GM21390 (cell line): ENCODE measurements around the gene FMNL2.
"Not testable (repeated sequence)": the region's sequence is repeated elsewhere in the genome, so short reads cannot be mapped to it uniquely, and the experiment has no call there.

ENCODE experiments used
- ATAC-seq: cut with Tn5 transposase; IDR thresholded peaks from one replicate; pipeline ENCODE4 v1.9.1; 2021; ENCODE audit not compliant: unreplicated experiment

FMNL2 gene

DNA sequence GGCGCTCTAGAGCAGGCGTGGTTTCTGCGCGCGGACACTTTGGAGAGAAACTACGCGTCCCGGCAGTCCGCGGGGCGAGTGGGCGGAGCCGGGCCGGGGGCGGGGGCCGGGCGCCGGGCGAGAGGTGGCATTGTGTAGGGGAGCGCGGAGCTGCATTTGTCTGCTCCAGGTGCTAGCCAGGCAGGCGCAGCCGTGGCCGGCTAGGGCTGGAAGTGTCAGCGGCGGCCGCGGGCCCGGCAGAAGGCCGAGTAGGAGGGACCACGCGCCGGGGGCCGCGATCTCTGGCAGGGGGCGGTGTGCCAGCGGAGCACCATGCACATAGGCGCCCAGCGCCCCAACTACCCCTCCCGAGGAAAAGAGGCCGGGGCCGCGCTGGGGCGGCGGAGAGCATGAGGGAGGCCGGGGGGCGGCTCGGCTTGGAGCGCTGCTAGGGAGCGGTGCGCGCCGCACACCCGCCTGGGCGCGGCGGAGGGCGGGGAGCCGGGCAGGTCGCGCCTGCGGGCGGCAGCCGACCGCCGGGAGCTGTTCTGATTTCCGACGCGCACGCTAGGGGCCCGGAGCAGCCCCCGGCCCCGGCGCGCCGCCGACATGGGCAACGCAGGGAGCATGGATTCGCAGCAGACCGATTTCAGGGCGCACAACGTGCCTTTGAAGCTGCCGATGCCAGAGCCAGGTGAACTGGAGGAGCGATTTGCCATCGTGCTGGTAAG, at the start of gene FMNL2:
Gene FMNL2 (plus strand): TSS at position 159 of the 710 bp plus-strand sequence.
- peak; percentile 88 for ATAC-seq

DNA sequence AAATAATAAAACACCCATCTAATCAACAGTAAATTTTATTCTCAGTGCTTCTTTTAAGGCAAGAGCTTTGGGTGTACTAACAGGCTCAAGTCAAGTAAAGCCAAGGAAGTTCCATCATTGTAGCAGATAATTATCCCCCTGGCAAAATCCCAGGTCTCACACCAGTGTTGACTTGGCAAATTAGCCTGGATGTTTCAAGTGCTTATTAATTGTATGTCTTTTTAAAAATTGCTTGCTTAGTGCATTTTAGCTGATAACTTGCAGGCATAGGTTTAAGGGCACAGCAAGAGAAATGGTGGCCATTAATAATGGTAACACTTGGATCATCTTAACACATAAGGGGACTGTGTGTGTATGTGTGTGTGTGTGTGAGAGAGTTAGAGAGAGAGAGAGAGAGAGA, 42.0 kb upstream of the FMNL2 start:
- ATAC-seq: no peak

DNA sequence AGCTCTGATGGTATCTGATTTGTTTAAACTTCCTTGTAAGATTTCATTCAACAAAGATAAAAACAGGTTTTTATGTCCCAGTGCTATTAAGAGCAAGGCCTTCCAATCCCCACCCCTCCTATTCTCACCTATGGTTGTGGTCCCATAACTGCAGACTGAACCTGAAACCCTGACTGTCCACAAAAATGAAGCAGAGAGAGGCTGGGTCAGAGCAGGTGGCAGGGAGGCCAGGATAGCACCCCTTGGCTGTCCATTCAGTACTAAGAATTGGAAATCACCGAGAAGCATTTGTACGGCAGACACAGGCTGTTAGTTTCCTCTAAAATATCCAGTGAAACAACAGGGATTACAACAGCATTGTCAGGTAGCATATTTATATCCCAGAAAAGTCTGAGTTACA, 37.3 kb upstream of the FMNL2 start:
- no peak for ATAC-seq

DNA sequence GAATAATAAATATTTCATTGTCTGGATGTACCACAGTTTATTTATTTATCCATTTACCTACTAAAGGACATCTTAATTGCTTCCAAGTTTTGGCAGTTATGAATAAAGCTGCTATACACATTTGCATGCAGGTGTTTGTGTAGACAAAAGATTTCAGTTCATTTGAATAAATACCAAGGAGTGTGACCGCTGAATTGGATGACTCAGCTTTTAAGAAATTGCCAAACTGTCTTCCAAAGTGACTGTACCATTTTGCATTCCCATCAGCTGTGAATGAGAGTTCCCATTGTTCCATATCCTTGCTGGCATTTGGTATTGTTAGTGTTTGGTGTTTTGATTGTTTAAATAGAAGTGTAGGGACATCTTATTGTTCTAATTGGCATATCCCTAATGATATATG, 36.2 kb upstream of the FMNL2 start:
- no peak for ATAC-seq

DNA sequence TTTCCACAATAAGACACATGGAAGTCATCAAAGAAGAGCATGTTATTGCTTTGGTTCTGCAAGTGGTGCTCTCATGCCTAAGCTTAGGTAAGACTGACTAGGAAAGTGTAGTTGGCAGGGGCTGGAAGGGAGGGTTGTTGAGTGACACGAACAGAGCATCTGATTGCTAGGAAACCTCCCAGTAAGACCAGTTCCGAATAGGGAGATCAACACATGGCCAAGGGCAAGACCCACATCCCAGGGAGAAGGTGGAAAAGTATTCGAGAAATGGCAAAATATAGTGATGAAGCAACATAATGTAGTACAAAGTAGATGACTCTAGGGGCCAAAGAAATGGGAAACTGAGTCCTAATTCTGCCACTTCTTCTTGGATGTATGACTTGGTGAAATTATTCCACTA, 33.8 kb upstream of the FMNL2 start:
- ATAC-seq: no peak

DNA sequence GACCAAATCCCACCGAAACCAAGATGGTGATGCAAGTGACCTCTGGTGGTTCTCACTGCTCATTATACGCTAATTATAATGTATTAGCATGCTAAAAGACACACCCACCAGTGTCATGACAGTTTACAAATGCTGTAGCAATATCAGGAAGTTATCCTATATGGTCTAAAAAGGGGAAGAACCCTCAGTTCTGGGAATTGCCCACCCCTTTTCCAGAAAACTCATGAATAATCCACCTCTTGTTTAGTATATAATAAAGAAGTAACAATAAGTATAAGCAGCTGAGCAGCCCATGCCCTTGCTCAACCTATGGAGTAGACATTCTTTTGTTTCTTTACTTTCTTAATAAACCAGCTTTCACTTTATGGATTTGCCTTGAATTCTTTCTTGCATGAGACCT, 31.0 kb upstream of the FMNL2 start:
- ATAC-seq: no peak

DNA sequence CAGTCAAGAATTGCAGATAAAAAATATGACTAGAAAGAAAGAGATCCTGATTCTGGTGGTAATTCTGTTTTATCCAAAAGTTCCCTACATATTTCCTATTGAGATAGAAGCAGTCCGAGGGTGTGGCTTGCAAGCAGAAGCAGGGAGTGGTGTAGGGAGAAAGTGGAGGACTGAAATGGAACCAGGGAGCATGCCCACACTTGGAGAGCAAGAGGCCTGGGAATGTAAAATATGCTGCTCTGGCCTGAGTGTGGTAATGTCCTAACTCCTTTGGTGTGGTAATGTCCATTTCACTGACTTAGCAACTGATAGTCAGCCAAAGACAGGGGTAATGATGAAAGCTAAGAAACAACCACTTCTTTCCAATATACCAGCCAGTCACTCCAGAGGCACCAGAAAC, 30.1 kb upstream of the FMNL2 start:
- ATAC-seq: no peak

DNA sequence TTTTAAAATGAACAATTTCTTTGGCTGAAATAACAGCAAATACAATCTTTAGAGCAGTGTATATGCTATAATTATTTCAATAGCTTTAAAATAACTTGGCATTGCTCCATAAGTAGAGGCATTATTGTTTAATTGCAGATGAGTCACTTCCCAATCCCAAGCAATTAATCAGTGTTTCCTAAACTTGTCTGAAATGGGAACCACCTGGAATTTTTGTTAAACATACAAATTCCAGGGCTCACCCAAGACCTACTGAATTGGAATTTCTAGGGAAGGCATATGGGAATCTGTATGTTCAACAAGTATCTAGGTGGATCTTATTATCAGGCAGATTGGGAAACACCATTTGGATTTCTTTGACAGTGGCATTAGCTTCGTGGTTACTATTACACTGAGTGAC, 27.1 kb upstream of the FMNL2 start:
- ATAC-seq: no peak

DNA sequence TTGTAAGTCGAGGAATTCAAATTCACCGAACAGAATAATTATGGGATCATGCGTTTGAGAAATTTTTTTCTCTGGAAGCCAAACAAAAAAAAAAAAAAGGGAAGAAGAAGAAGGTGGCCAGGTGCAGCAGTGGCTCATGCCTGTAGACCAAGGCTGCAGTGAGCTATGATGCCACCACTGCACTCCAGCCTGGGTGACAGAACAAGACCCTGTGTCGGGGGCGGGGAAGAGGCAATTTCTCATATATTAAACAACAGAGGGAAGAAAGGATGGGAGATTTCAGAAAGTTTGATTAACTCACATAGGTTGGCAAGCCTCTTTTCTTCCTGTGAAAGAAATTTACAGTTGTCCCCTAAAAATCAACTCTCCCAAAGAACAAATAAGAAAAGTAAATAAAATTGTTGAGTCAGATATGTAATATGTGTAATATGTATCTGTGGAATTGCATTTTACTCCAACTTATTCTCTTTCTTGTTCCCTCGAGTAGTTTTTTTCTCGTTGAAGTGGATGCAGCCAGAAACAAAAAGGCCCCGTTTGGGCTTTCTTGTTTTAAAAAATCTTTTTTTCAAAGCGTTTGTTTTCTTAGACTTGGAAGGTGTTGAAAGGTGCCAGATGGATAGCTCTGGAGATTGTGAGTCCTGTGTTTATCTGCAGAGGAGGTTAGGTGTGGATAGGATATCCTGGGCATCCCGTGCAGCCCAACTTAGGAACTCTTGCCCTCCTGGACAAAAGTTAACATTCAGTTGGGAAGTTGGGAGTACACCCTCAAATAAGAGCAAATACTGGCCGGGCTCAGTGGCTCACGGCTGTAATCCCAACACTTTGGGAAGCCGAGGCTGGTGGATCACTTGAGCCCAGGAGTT, 25.4 kb upstream of the FMNL2 start:
- ATAC-seq: no peak

DNA sequence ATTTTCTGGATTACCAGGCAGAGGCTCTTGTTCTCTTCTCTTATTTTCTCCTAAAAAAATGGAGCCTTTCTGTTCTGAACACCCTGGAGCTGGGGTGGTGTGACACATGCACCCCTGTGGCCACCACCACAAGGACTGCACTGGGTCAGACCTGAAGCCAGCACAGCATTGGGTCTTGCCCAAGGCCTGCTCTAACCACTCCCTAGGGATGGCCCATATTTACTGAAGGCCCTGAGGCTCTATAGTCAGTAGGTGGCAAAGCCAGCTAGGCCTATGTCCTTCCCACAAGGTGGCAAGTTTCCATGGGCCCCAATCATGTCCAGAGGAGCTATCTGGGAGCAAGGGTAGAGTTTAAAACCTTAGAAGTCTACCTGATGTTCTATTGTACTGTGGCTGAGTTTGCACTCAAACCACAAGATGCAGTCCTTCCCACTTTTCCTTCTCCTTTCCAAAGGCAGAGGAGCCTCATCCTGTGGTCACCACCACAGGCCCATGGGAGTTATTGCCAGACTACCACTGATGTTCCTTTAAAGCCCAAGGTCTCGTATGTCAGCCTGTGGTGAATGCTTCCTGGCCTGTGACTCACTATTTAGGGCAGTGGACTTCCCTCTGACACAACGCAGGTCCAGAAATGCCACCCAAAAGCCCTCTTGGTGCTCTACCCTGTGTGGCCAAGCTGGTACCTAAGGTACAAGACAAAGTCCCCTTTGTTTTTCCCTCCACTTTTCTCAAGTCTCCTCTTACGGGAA, 15.0 kb upstream of the FMNL2 start:
- no peak for ATAC-seq

DNA sequence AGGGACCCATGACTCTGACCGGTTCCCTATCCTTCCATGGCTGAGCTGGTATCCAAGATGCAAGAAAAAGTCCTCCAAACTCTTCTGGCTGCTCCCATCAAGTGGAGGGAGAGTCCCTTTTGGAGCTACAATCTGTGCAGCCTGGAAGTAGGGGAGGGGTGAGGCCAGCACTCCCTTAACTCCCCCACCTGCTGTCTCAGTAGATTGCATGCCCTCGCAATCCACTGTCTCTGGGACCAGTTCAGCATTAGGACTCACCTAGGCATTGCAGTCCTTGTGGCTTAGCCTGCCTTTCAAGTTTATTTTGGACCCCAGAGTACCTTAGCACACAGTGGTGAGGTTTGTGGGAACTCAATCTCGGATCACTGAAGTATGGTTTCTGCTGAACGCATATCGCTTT, 14.2 kb upstream of the FMNL2 start:
- no peak for ATAC-seq

DNA sequence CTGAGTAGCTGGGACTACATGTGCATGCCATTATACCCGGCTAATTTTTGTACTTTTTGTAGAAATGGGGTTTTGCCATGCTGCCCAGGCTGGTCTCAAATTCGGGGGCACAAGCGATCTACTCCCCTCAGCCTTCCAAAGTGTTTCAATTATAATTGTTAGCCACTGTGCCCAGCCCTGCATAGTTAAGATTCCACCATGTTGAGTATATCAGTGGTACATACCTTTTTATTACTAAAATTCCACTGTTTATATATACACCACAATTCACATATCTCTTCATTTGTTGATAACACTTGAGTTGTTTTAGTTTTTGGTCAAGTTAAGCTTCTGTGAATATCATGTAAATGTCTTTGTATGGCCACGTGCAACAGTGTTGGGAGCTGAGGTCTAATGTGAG, 12.8 kb upstream of the FMNL2 start:
- no peak for ATAC-seq

DNA sequence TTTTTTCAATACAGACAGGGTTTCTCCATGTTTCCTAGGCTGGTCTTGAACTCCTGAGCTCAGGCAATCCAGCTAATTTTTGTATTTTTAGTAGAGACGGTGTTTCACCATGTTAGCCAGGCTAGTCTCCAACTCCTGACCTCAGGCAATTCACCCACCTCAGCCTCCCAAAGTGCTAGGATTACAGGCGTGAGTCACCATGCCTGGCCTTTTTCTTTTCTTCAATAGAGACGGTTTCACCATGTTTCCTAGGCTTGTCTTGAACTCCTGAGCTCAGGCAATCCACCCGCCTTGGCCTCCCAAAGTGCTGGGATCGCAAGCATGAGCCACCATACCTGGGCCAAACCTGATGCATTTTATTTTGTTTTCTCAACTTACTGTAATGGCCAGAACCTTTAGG, 9.8 kb upstream of the FMNL2 start:
- ATAC-seq: not testable (repeated sequence)

DNA sequence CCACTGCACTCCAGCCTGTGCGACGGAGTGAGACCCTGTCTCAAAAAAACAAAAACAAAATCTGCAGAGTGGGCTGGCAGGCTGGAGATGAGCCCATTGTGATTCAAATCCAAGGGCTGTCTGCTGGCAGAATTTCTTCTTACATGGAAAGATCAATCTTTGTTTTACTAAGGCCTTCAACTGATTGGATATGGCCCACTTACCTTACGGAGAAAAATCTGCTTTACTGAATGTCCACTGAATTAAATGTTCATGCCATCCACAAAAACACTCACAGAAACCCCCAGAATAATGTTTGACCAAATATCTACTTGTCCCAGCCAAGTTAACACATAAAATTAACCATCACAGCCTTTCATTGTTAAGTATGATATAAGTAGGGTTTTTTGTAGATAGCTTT, 8.3 kb upstream of the FMNL2 start:
- no peak for ATAC-seq

DNA sequence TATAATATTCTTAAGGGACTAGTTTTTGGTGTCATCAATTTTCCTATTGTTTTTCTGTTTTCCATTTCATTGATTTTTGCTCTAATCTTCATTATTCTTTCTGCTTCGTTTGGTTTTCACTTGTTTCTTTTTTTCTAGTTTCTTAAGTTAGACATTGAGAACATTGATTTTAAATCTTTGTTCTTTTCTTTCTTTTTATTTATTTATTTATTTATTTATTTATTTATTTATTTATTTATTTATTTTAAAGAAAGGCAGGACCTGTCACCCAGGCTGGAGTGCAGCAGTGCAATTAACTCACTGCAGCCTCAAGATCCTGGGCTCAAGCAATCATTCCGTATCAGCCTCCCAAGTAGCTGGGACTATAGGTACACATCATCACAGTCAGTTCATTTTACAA, 7.0 kb upstream of the FMNL2 start:
- no peak for ATAC-seq

DNA sequence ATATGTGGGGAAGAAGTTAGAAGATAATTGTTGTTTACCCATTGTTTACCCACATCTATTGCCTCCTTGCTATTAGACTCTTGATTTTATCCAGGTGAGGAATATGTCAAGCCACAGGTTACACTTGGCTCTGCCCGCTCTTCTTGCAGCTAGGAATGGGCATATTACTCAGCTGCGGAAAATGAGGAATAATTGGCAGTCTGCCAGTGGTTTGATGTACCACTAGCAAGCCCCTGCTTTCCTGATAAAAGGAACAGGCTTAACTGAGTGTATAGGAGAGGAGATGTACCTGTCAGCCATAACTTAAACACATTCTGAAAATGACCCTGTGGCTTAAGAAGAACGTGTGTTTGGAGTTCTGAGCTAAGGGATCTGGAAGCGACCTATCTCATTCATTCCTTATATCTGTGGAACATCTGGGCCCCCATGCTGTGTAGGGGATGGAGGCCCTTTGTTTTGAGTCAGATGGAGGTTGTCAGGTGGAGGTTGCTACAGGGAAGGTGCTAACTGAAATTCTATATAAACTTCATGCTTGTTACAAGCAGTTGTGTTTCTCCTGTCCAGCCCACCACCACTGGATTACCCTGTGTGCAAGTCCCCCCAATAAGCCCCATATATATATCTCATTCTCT, 4.6 kb upstream of the FMNL2 start:
- ATAC-seq: no peak

DNA sequence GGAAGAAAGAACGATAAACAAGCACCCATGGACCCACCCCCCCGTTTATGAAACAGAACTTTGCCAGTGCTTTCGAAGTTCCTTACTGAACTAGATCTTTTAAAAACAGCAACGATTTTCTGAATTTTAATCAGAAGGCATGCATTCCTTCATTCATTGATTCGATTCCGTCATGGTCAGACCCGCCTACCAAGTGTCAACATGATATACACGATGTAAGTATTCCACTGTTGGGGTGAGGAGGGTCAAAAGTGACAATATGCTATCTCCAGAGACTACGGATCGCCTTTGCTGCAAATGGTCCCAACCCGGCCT, 316 bp upstream of the FMNL2 start:
- ATAC-seq: no peak

DNA sequence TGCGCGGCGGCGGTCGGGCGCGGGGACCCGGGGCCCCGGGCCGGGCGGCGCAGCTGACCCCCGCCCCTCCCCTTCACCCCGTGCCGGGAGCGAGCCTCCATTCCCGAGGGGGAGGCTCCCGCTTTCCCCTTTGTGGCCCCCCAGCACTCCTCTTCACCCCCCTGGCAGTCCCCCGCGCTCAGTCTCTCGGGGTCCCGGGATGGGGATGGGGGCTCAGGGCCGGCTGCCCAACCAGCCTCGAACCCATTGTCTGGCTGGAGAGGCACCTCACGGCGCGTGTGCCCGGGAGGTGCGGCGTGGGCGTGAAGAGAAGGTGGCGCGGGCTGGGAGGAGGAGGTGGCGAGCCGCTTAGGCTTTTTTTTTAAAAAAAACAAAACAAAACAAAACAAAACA, 748 bp downstream of the FMNL2 start:
- peak; percentile 16 for ATAC-seq

DNA sequence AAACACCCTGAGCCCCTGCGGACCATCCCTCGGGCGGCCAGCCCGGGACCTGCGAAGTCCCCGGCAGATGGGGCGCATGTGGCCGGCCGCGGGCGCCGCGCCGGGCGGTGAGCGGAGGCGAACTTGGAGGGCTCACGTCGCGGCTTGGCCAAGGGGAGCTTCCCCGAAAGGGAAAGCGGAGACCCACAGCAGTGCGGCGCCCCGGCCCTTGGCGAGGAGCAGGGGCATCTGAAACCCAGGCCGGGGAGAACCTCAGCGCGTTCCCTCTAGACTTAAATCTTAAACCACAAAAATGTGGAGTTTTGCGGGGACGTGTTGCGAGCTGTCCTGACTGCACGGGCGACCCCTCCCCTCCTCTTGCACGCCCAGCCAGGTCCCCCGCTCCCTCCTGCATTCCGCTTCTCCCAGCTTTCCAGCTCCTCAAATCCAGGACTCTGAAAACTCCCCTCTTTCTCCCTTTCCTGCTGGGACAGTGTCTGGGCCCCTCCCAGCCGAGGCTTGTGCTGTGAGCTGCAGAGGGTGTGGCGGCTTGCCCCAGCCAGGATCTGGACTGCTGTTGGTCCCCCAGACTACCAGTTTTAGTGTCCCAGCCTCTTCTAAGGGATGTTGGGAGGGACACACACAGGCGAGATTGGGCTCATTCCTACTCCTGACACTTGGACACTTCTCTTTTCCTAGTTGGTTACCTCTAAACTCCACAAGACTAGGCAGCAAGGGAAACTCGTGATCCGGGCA, 1.3 kb downstream of the FMNL2 start:
- ATAC-seq: peak; percentile 28

DNA sequence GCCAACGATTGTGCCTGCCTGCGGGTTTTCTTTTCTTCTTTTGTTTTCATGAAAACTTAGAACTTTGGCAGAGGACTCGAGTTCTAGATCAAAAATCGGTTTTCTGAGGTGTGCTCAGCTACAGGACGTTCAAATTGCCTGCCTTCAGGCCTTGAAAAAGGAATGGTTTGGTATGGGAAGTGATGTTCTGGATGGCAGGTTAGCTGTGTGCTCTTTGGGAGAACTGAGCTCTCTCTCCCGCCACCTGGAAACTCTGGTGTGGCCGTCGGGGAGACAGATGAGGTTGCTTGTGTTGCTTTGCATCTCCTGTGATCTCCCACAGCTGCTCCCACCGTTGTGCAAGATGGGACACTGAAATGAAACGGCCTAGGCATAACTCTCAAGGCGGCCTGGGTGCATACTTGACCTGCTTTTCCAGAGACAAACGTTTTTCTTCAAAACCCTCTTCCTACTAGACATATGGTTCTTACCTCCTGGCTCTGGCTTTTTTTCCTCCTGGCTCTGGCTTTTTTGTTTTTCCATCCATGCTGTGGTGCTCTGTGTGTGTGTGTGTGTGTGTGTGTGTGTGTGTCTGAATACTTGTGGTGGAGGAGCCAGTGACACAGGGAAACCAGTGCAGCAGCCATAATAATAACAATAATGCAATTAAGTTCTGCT, 2.0 kb downstream of the FMNL2 start:
- ATAC-seq: no peak
